ENCODE data around the gene NENF.

- TF ChIP-seq, protein P1, sequence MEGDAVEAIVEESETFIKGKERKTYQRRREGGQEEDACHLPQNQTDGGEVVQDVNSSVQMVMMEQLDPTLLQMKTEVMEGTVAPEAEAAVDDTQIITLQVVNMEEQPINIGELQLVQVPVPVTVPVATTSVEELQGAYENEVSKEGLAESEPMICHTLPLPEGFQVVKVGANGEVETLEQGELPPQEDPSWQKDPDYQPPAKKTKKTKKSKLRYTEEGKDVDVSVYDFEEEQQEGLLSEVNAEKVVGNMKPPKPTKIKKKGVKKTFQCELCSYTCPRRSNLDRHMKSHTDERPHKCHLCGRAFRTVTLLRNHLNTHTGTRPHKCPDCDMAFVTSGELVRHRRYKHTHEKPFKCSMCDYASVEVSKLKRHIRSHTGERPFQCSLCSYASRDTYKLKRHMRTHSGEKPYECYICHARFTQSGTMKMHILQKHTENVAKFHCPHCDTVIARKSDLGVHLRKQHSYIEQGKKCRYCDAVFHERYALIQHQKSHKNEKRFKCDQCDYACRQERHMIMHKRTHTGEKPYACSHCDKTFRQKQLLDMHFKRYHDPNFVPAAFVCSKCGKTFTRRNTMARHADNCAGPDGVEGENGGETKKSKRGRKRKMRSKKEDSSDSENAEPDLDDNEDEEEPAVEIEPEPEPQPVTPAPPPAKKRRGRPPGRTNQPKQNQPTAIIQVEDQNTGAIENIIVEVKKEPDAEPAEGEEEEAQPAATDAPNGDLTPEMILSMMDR (conservative IDR thresholded peaks at IDR 0.05): no peak
- no peak for TF ChIP-seq EZH2 (IDR thresholded peaks at IDR 0.05; ENCODE audit: low read depth)
Measured at GRCh38 chr1:212477680-212478466, 45.2 kb downstream of the NENF start.
